ENCODE results near the gene MDK.
"Not testable (repeated sequence)": the region's sequence is repeated elsewhere in the genome, so short reads cannot be mapped to it uniquely, and the experiment has no call there.

The MDK gene

GRCh38 chr11:46369458-46370152 lies 11.9 kb upstream of the MDK start:
- no peak for DNase-seq

- DNase-seq = no peak
Observed at GRCh38 chr11:46370253-46370652, 11.2 kb upstream of the MDK start.

- DNase-seq = not testable (repeated sequence)
Observed at GRCh38 chr11:46371262-46371661, 10.2 kb upstream of the MDK start.

- no peak for DNase-seq
Observed at GRCh38 chr11:46372086-46372485, 9.4 kb upstream of the MDK start.

- DNase-seq = not testable (repeated sequence)
Observed at GRCh38 chr11:46372501-46372900, 9.0 kb upstream of the MDK start.

DNA sequence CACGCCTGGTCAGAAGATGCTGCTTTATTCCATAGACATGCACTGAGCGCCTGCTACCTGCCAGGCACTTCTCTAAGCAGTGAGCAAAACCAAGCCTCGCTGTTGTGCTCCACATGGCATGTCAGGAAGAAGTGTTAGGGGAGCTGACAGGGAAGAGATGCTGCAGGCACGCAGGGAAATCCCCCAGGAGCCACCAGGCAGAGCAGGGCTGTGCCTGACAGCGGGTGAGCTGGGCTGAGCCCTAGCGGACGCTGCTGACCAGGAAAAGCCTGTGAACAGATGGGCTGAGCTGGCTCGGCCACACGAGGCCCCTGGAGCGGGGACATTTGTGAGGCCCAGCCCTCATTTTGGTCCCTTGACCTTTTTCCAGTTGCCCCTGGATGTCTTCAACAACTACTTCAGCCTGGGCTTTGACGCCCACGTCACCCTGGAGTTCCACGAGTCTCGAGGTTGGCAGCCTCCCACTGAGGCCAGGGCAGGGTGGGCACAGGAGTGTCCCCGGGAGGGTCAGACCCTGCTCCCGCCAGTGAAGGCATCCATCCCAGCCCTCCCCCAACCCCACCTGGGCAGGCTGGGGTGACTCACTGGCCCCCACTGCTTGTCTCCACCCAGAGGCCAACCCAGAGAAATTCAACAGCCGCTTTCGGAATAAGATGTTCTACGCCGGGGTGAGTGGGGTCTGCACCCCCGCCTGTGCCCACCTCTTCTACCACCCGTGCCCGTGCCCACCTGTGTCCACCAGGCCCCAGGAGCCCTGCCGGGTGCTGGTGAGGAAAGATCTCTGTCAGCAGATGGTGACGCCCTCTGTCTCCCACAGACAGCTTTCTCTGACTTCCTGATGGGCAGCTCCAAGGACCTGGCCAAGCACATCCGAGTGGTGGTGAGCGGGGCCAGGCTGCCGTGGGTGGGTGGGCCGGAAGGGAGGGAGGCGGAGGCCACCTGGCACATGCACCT lies 7.4 kb upstream of the MDK start:
- DNase-seq = no peak

GRCh38 chr11:46374815-46375214 lies 6.7 kb upstream of the MDK start:
- DNase-seq = no peak

DNA sequence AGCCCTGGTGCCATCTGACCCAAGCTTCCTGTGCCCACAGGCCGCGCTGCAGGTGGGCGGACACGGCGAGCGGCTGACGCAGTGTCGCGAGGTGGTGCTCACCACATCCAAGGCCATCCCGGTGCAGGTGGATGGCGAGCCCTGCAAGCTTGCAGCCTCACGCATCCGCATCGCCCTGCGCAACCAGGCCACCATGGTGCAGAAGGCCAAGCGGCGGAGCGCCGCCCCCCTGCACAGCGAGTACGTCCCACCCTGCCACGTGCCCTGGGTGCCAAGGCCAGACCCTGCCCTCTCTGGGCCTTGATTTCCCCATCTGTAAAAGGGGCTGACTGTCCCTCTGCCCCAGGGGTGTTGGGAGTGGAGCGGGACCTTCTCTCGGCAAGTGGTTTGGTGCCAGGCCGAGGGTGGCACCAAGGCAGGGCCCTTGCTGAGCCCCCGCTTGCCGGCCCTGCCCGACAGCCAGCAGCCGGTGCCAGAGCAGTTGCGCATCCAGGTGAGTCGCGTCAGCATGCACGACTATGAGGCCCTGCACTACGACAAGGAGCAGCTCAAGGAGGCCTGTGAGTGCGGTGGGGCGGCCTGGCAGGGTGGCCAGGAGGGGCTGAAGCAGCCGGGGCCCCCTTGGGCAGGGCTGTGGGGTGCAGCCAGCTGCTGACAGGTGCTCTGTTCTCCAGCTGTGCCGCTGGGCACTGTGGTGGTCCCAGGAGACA lies 5.9 kb upstream of the MDK start:
- no peak for DNase-seq

DNA sequence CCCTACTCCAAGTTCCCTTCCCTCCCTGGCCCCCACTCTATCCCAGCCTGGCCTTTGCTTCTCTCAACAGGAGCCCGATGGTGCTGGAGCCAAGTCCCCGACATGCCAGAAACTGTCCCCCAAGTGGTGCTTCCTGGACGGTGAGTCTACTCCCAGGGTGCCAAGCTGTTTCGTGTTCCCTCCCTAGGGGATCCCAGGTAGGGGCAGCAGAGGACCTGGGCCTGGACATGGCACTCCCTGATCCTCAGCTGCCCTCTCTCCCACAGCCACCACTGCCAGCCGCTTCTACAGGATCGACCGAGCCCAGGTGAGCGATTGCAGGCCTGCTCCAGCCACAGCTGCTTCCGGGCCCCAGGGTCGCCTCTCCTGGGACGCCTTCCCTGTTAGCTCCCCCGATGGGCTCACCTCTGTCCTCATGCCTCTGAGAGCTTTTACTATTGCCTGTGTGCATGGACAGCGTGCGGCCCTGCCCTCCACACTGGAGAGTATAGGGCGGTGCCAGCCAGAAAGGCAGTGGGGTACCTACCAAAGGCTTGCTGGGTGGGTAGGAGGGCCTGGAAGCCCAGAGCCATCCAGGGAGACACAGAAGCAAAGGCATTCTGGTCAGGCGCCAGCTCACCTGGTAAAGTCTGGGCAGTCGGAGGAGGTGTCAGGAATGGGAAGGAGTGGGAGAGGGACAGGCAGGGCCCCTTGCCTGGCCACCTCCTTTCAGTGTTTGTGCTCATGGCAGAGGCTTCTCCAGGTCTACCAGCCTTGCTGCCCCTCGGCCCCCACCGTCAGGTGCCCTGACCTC lies 5.0 kb upstream of the MDK start:
- no peak for DNase-seq

- no peak for DNase-seq
Observed at GRCh38 chr11:46377290-46377689, 4.2 kb upstream of the MDK start.

GRCh38 chr11:46377831-46378230 lies 3.6 kb upstream of the MDK start:
- no peak for DNase-seq

- DNase-seq = no peak
Observed at GRCh38 chr11:46378296-46378695, 3.2 kb upstream of the MDK start.

GRCh38 chr11:46378811-46379481 lies 2.5 kb upstream of the MDK start:
- no peak for DNase-seq

DNA sequence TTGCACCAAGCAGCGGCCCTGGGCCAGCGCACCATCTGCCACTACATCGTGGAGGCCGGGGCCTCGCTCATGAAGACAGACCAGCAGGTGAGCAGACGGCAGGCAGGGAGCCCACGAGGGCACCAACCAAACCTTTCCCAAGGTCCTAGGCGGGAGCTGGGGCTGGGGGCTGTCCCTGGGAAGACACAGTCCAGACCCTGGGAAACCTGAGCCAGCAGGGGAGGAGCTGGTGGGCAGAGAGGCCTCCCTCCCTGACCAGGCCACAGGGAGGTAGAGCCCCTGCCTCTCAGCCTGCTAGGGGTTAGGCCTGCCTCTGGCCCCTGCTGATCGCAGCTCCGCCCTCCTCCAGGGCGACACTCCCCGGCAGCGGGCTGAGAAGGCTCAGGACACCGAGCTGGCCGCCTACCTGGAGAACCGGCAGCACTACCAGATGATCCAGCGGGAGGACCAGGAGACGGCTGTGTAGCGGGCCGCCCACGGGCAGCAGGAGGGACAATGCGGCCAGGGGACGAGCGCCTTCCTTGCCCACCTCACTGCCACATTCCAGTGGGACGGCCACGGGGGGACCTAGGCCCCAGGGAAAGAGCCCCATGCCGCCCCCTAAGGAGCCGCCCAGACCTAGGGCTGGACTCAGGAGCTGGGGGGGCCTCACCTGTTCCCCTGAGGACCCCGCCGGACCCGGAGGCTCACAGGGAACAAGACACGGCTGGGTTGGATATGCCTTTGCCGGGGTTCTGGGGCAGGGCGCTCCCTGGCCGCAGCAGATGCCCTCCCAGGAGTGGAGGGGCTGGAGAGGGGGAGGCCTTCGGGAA lies 1.8 kb upstream of the MDK start:
- not testable (repeated sequence) for DNase-seq

DNA sequence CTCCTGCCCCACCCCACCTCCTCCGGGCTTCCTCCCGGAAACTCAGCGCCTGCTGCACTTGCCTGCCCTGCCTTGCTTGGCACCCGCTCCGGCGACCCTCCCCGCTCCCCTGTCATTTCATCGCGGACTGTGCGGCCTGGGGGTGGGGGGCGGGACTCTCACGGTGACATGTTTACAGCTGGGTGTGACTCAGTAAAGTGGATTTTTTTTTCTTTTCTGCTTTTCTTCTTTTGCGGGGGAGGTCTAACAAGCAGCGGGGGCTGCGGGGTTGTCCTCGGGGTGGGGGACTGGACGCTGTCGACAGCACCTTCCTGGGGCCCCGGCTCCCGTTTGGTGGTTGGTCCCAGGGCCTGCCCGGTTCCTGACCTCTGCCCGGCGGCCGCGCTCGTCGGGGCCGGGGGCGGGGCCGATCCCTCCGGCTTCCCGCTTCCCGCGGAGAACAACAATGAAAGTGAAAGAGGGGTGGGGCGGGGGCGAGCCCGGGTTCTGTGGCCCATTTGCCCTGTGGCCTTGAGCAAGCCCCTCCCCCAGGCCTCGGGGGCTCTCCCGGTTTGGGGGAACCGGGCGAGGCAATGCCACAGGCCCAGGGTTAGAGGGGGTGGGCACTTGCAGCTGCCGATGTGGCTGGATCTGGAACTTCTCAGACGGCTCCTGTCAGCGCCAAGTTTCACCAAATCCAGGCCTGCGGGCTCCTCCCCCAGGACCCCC lies 975 bp upstream of the MDK start:
- no peak for DNase-seq

GRCh38 chr11:46381819-46382645 lies 563 bp downstream of the MDK start:
- no peak for DNase-seq

- peak; percentile 48 for DNase-seq
Observed at GRCh38 chr11:46382646-46383403, 1.4 kb downstream of the MDK start.

- DNase-seq = no peak
Observed at GRCh38 chr11:46383404-46383758, 1.9 kb downstream of the MDK start.

Measured in NCI-H748 treated with DMSO at 0.1 percent for 48 hours (cell line).